HUES48 (cell line): ENCODE results near the gene VTI1A.

Experiments
- H3K27ac ChIP-seq: one replicate; pipeline ENCODE4 v1.7.0; 2013; ENCODE audit warnings: low read depth, low read length, inconsistent platforms
- H3K27me3 ChIP-seq: 2 replicates; pipeline ENCODE4 v1.6.1; 2013; ENCODE audit warnings: mild to moderate bottlenecking, low read length; ENCODE audit not compliant: control insufficient read depth, insufficient read depth
- H3K36me3 ChIP-seq: 2 replicates; pipeline ENCODE4 v1.6.1; 2013; ENCODE audit warnings: low read length; ENCODE audit not compliant: control insufficient read depth, insufficient read depth
- H3K4me1 ChIP-seq: 2 replicates; pipeline ENCODE4 v1.6.1; 2013; ENCODE audit warnings: mild to moderate bottlenecking, low read length; ENCODE audit not compliant: control insufficient read depth, insufficient read depth
- H3K4me3 ChIP-seq: 2 replicates; pipeline ENCODE4 v1.5.1; 2013; ENCODE audit warnings: mild to moderate bottlenecking, low read depth, low read length
- H3K9ac ChIP-seq: 2 replicates; pipeline ENCODE4 v1.6.1; 2013; ENCODE audit warnings: mild to moderate bottlenecking, low read depth, low read length, moderate library complexity
- H3K9me3 ChIP-seq: 2 replicates; pipeline ENCODE4 v1.6.1; 2013; ENCODE audit warnings: low read length; ENCODE audit not compliant: control insufficient read depth, insufficient read depth

Gene VTI1A

DNA sequence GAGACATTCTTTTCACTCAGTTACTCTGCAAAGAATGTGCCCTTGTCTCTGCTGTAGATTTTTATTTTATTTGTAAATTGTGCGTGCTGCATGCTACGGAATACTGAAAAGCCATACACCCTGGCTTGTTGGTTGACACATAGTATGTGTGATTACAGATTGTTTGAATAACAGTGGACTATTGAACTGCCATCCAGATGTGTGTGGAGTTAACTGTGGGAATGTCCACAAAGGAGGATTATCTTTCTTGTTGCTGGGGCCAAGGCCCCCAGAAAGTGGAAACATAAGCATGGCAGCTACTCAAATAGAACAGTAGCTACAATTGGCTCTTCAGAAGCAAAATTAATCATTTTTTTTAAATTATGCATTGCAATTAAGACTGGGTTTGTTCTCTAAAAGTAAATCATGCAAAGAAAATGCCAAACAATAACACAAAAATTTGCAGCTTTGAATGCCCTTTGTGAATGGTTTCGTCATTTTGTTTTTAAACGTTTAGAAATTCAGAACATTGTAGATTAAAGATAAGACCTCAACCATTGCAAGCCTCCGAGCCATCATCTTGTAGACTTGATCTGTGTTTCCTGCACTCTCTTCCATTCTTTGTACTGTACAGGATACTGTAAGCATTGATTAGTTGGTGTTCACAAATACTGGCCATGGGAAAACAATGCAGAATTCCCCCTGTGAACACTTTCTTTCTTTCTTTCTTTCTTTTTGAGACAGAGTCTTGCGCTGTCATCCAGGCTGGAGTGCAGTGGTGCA lies 292.8 kb downstream of the VTI1A start:
- H3K27ac ChIP-seq, result no peak overlapping the region
- H3K4me1 ChIP-seq, result peaks cover 15% of the 10 kb centered on the region
- H3K36me3 ChIP-seq, result no peaks in the 10 kb centered on the region
- H3K9me3 ChIP-seq, result no peaks in the 10 kb centered on the region
- no peak overlapping the region for H3K4me3 ChIP-seq
- no peak overlapping the region for H3K9ac ChIP-seq
- H3K27me3 ChIP-seq, result no peaks in the 10 kb centered on the region

DNA sequence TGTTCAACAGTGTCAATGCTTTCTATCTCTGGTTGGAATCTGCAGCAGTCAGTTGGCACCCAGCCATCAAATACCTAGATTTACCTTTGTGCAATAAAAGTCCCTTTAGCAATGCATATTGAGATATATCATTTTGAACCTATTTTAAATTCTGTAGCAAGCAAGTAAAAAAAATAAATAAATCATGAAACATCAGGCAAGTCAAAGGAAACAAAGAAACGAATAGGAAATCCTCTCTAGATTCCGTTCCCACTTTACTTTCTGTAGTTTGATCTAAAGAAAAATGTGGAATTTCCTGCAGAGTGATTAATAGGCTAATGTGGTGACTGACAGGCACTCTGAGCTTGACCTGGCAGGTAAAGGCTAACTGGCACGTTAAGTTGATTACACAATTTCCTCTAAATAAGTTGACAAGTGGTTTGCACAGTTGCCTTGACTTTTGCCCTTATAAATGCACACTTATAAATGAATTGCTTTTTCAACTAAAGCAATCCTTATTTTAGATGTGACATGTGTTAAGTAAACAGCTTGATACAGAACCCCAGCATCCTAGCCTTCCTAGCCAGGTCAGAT lies 294.9 kb downstream of the VTI1A start:
- Histone ChIP-seq H3K36me3 (no peaks in the 10 kb centered on the region), H3K9me3 (no peaks in the 10 kb centered on the region), H3K27ac (no peak overlapping the region), H3K9ac (no peak overlapping the region), H3K4me3 (no peak overlapping the region), H3K4me1 (peaks cover 7% of the 10 kb centered on the region), H3K27me3 (no peaks in the 10 kb centered on the region)

DNA sequence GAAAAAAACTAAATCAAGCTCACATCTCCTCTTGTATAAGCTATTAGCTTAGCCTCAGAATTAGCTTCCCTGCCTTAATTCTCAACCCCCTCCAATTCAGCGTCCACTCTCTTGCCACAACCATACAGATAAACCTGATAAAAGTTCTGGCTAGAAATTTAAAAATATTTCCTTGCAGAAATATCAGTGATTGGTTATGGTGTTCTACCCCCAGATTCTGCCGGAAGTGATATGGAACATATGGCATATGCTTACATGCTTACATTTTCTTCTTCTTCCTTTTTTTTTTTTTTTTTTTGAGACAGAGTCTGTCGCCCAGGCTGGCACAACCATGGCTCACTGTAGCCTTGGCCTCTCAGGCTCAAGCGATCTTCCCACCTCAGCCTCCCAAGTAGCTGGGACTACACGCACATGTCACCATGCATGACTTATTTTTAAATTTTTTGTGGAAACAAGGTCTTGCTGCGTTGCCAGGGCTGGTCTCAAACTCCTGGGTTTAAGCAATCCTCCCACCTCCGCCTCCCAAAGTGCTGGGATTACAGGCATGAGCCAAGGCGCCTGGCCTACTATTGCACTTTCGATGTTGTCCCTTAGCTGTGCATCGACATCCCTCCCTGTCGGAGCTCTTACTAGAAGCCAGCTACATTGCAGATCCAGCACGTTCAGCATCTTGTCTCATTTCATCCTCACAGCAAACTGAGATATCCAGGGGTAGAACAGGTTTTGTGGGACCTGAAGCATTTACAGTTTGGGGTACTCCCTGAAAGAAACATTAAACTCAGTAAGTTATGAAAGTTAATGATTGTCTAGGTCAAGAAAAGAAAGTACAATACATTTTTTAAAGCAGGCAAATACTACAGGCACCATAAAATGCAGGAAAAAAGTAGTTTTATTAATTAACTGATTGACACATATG lies 297.4 kb downstream of the VTI1A start:
- no peak overlapping the region for H3K27ac ChIP-seq
- no peak overlapping the region for H3K4me3 ChIP-seq
- no peaks in the 10 kb centered on the region for H3K9me3 ChIP-seq
- H3K4me1 ChIP-seq, result peaks cover 7% of the 10 kb centered on the region
- H3K27me3 ChIP-seq, result no peaks in the 10 kb centered on the region
- H3K9ac ChIP-seq, result no peak overlapping the region
- no peaks in the 10 kb centered on the region for H3K36me3 ChIP-seq

DNA sequence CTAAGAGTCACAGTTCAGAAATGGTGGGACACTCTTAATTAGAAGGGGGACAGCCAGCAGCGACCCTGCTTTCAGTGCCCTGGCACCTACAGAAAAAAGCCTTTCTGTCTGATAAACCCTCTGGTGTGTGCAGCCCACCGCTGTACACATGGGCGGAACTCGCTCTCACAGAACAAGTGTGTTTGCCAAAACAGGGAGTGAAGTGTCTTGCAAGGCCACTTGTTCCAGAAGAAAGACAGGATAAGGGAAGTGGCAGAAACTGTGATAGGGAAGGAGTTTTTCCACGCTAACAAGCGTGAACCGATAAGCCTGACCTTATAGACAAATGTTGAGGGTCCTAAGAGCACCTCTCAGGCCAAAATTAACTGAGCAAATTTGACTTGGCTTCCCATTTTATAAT lies 299.3 kb downstream of the VTI1A start:
- Histone ChIP-seq H3K9ac (no peak overlapping the region), H3K4me1 (peaks cover 7% of the 10 kb centered on the region), H3K27ac (no peak overlapping the region), H3K36me3 (no peaks in the 10 kb centered on the region), H3K27me3 (no peaks in the 10 kb centered on the region), H3K9me3 (no peaks in the 10 kb centered on the region), H3K4me3 (no peak overlapping the region)

DNA sequence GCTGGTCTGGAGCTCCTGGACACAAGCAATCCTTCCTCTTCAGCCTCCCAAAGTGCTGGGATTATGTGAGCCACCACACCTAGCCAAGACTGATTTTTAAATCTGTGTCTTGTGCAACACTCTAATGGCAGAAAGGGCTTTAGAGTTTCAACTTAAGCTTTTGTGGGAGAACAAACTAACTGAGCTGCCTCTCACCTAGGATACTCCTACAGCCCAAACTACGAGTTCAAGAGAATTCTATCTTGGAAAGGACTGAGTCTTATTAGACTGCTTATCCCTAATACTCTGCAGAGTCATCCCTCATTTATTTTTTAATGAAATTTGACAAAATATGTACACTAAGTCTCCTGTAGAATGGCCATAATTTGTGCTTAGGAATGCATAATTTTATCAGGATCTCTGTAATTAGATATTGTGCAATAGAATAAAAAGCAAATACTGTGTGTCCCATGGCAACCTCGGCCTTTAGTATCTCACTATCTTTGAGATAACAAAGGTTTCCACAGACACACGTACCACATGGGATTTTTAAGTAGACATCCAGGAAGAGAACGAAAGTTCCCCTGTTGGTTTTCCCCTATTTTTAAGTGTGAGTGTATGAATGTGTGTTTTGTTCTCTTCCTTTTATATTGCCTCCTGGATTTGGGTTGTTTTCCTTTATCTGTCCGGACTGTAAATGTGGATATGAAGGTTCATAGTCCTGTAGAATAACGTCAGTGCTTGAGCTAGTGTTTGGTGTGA lies 303.6 kb downstream of the VTI1A start:
- H3K27ac ChIP-seq, result no peak overlapping the region

DNA sequence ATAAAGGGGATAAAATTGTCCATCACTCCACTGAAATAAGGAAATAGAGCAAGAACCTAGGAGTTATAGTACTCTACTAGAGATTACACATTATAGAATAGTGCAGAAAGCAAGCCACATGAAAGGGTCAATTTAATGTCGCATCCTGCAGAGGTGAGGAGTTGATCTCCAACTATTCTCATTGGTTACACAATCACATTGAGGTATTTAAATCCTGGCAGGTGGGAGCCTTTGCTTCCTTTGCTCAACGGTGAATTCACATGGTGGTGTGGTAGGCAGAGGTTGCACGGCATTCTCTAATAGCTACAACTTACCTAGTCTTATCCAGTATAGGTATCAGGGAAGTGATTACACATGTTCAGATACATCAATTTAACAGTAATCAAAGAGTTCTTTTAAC lies 304.6 kb downstream of the VTI1A start:
- Histone ChIP-seq H3K27me3 (no peaks in the 10 kb centered on the region), H3K4me3 (no peak overlapping the region)

More for the DNA sequence above, 303.6 kb downstream of the VTI1A start:
- H3K9ac ChIP-seq, result no peak overlapping the region
- H3K4me3 ChIP-seq, result no peak overlapping the region
- no peaks in the 10 kb centered on the region for H3K36me3 ChIP-seq
- H3K27me3 ChIP-seq, result no peaks in the 10 kb centered on the region
- H3K9me3 ChIP-seq, result no peaks in the 10 kb centered on the region
- H3K4me1 ChIP-seq, result peaks cover 8% of the 10 kb centered on the region; the same call in 1 of the 2 replicates

DNA sequence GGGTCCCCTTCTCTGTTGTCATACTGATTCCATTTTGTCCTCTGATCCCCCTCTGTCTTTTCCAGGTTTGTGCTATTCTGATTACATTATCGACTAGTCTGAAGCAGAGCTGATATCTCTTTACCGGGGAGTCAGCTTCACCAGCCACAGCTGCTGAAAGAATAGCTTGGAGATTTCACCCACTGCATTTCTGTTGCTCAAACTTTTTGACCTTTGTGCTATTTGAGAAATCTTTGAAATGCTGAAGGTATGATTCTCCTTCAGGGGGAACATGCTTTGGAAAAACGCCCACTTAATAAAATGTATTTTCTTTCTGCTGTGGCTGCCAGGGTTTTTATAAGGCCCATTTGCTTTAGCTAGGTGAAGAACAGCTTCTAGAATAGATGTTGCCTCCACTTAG lies 305.3 kb downstream of the VTI1A start:
- no peaks in the 10 kb centered on the region for H3K36me3 ChIP-seq
- peaks cover 13% of the 10 kb centered on the region; the same call in 1 of the 2 replicates for H3K4me1 ChIP-seq
- no peaks in the 10 kb centered on the region for H3K27me3 ChIP-seq
- no peaks in the 10 kb centered on the region for H3K9me3 ChIP-seq
- H3K27ac ChIP-seq, result no peak overlapping the region
- H3K4me3 ChIP-seq, result no peak overlapping the region
- no peak overlapping the region for H3K9ac ChIP-seq

More for the DNA sequence above, 304.6 kb downstream of the VTI1A start:
- H3K9me3 ChIP-seq, result no peaks in the 10 kb centered on the region
- no peak overlapping the region for H3K9ac ChIP-seq
- H3K27ac ChIP-seq, result no peak overlapping the region
- peaks cover 13% of the 10 kb centered on the region; the same call in 1 of the 2 replicates for H3K4me1 ChIP-seq
- no peaks in the 10 kb centered on the region for H3K36me3 ChIP-seq

DNA sequence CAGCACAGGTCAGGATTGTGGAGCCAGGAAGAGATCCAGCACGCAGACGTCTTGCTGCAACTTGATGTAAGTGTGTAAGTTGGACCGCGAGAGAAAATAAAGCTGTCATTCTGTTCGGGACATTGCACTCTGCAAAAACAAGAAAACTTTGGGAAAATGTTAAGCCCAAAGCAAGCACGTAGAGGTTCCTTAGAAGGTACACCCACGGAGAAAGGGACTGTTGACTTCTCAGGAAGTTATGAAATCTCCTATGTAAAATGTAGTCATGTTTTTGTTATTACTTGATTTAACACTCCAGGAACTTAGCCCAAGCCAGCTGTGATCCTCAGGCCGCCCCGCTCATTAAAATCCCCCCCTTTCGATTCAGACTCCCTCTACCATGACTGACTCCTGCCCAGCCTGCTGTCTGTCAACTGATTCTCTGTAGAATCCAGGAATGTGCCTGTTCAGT lies 307.0 kb downstream of the VTI1A start:
- Histone ChIP-seq H3K27ac (no peak overlapping the region), H3K36me3 (no peaks in the 10 kb centered on the region), H3K4me1 (peaks cover 13% of the 10 kb centered on the region; the same call in 1 of the 2 replicates), H3K9ac (no peak overlapping the region), H3K9me3 (no peaks in the 10 kb centered on the region), H3K27me3 (no peaks in the 10 kb centered on the region), H3K4me3 (no peak overlapping the region)

DNA sequence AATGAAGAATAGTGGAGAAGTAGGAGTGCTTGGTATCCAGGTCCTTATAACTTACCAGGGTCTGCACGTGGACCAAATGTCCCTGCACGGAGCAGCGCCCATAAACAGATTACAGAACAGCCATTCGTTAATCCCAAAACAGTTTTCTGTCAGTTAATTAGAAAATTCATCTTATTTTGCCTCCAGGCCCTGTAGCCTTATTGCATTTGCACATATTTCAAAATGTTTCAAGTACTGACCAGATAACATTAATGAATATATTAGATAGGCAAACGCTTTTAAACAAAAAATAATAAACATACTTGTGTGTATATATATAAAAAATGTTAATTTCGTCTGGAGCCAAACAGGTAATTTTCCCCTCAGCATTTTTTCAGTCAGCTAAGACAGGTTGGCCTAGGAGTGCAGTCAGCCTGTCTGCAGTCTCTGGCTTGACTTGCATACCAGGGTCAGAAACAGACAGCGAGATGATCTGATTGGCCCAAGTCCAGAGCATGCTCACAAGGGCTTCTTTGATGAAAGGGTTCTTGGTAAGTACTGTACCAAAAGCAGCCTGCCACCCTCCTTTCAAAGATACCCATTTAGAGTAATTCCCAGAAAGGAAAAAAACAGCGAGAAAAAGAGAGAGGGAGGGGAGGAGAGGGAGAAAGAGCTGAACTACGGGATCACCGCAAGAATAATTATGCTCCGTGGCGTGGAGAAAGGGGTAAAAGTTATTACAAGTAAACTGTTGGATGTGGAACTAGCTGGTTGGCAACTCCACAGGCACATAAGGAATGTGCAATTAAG lies 308.6 kb downstream of the VTI1A start:
- Histone ChIP-seq H3K4me1 (peaks cover 13% of the 10 kb centered on the region; the same call in 1 of the 2 replicates), H3K36me3 (no peaks in the 10 kb centered on the region), H3K27me3 (no peaks in the 10 kb centered on the region), H3K4me3 (no peak overlapping the region), H3K27ac (no peak overlapping the region), H3K9ac (no peak overlapping the region), H3K9me3 (no peaks in the 10 kb centered on the region)

DNA sequence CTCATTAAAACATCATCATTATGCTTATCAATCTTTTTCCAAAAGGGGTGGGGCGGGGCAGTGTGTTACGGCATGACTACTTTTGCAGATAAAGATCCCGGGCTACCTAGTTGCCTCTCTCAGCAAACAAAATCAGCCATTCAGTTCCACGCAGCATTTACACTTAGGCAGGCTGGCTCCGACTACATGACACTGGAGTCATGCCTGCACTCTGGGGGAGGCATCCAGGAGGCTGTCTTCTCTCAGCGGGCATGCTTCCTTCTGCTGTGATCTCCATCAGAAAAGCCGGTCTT lies 309.2 kb downstream of the VTI1A start:
- H3K27ac ChIP-seq, result no peak overlapping the region

More for the DNA sequence above, 309.2 kb downstream of the VTI1A start:
- no peak overlapping the region for H3K9ac ChIP-seq
- peaks cover 13% of the 10 kb centered on the region; the same call in 1 of the 2 replicates for H3K4me1 ChIP-seq
- H3K36me3 ChIP-seq, result no peaks in the 10 kb centered on the region
- H3K9me3 ChIP-seq, result no peaks in the 10 kb centered on the region
- H3K27me3 ChIP-seq, result no peaks in the 10 kb centered on the region
- H3K4me3 ChIP-seq, result no peak overlapping the region
